ENCODE data around the gene MYL3.
A peak's percentile ranks its signal among the peaks of the same experiment; 100 is the strongest.

Gene MYL3

DNA sequence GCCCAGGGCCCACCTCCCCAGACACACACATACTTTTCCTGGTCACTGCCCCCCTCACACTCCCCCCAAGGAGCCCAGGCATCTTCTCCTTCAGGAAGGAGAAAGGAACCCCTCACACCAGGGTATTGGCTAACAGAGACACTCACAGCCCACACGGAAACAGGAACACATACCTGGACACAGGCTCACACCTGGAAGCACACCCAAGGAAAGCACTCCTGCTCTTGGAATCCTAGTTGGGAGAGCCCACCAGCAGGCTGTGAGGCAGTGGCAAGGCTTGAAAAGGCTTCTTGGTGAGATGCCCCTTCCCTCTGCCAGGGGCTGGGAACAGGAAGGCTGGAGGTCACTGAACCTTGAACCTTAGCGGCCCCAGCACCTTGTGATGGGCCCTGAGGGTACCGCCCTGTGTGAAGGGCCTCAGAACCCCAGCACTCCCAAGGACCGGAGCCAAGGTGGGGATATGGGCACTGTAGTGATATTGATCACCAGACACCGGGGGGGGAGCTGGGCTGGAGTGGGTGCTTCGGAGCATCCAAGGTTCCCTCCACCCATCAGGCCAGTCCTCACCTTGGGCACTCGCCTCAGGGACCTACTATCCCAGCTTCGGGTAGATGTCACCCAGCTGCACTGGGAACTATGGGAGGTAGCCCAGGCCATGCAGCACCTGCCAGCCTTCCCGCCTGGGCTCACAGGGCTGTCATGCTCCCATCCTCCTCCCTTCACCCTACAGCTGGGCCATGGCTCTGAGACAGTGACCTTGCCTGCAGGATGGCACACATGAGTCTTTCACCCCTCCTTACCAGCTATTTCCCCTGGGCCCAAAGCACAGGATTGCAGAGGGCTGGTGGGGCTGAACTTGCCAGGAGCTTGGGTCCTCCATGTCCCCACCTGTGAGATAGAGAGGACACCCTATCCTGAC lies 16.4 kb downstream of the MYL3 start:
- Mint-ChIP-seq H3K36me3 (ENCODE audit: low read depth) (peaks cover 12% of the 10 kb centered on the region), H3K4me3 (peak overlapping the region; percentile 27 to 66 (median 58)), H3K27me3 (ENCODE audit: low read depth) (no peaks in the 10 kb centered on the region), H3K27ac (peak overlapping the region; percentile 93 to 99 (median 99)), H3K4me1 (peaks cover 39% of the 10 kb centered on the region), H3K9me3 (peaks cover 16% of the 10 kb centered on the region)
- TF ChIP-seq, protein P1, sequence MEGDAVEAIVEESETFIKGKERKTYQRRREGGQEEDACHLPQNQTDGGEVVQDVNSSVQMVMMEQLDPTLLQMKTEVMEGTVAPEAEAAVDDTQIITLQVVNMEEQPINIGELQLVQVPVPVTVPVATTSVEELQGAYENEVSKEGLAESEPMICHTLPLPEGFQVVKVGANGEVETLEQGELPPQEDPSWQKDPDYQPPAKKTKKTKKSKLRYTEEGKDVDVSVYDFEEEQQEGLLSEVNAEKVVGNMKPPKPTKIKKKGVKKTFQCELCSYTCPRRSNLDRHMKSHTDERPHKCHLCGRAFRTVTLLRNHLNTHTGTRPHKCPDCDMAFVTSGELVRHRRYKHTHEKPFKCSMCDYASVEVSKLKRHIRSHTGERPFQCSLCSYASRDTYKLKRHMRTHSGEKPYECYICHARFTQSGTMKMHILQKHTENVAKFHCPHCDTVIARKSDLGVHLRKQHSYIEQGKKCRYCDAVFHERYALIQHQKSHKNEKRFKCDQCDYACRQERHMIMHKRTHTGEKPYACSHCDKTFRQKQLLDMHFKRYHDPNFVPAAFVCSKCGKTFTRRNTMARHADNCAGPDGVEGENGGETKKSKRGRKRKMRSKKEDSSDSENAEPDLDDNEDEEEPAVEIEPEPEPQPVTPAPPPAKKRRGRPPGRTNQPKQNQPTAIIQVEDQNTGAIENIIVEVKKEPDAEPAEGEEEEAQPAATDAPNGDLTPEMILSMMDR (IDR thresholded peaks at IDR 0.05; ENCODE audit: unreplicated experiment in 3 of 3) = no peak

DNA sequence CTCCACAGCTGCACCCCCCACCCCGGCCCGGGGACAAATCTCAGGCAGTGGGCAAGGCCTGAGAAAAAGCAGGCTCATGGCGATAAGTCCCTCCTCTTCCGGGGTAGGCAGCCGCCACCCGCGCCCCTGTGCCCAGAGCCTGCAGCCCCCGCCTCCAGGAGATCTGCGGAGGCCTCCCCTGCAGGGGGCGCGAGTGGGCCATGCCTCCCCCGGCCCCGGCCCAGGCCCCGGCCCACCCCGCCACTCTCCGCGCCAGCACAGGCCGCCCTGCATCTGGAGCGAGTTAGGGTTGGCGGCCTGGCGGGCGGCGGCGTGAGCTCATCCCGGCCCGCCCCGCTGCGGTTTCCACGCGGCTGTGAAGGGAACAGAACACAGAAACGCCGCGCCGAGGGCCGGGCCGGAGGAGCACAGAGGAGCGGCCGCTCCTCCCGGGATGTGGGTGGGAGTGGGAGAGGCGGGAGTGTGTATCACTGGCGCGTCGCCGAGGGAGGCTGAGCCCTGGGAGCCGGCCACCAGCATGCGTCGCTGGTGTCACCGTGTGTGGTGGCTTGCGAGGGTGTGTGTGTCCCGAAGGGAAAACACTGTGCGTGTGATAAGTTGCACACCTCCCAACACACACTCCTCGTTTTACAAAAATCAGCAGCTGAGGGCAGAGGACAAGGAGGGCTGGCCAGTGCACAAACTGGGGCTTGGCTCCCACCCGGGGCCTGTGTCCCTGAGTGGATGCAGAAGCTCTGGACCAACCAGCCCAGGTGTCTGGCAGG lies 17.2 kb downstream of the MYL3 start:
- no peaks in the 10 kb centered on the region for H3K27me3 Mint-ChIP-seq (ENCODE audit: low read depth)
- H3K4me1 Mint-ChIP-seq = peaks cover 37% of the 10 kb centered on the region
- H3K9me3 Mint-ChIP-seq = peaks cover 24% of the 10 kb centered on the region
- TF ChIP-seq, protein P1 (IDR thresholded peaks at IDR 0.05; ENCODE audit: unreplicated experiment in 3 of 3) = peak; percentile 71 to 86 (median 77)
- peak overlapping the region; percentile 58 to 85 (median 81) for H3K4me3 Mint-ChIP-seq
- H3K36me3 Mint-ChIP-seq (ENCODE audit: low read depth) = peaks cover 18% of the 10 kb centered on the region
- H3K27ac Mint-ChIP-seq = peak overlapping the region; percentile 80 to 99 (median 83)

DNA sequence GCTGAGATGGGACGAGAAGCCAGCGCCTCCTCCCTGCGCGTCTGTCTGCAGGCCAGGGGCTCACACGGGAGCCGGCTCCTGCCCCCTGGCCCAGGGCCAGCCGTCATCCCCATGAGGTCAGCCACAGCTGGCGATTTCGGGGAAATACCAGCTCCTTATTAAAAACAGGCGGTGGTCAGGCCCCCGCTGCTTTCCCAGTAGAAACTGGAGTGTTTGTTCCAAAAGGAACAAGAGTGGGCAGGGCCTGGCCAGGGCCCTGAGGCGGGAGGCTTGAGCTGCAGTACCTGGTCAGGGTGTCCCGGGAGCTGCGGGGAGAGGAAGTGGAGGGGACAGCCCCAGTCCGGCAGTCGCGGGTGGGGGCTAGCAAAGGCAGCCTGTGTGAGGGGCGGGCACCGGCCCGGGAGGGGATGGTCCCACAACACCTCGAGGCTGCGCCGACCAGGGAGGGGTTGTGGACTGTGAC lies 17.8 kb downstream of the MYL3 start:
- no peaks in the 10 kb centered on the region for H3K27me3 Mint-ChIP-seq (ENCODE audit: low read depth)
- H3K4me3 Mint-ChIP-seq = peak overlapping the region; percentile 81 to 85 (median 84)
- H3K4me1 Mint-ChIP-seq = peaks cover 32% of the 10 kb centered on the region
- TF ChIP-seq, protein P1 (IDR thresholded peaks at IDR 0.05; ENCODE audit: unreplicated experiment in 3 of 3) = no peak
- peaks cover 29% of the 10 kb centered on the region for H3K9me3 Mint-ChIP-seq
- H3K27ac Mint-ChIP-seq = peak overlapping the region; percentile 83 to 99 (median 97)
- H3K36me3 Mint-ChIP-seq (ENCODE audit: low read depth) = peaks cover 23% of the 10 kb centered on the region

DNA sequence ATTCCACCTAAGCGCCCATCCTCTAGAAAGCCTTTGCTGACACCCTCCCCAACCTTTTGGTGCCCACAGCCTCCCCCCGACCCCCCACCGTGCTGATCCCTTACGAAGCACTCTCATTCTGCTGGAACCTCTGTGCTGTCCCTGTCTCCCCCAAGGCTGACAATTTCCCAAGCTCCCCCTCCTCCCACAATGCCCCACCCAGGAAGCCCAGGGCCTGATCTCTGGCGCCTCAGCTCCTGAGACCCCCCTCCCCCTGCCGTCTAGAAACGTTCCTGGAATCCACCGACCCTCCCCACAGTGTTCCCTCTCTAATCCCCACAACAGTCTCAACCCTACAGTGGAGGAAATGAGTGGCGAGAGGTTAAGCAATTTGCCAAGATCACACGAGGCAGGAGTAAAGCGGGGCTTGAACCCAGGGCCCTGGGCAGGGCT lies 18.3 kb downstream of the MYL3 start:
- peak overlapping the region; percentile 83 to 99 (median 97) for H3K27ac Mint-ChIP-seq
- TF ChIP-seq, protein P1 (IDR thresholded peaks at IDR 0.05; ENCODE audit: unreplicated experiment in 3 of 3) = no peak
- peak overlapping the region; percentile 81 to 85 (median 84) for H3K4me3 Mint-ChIP-seq
- peaks cover 33% of the 10 kb centered on the region for H3K9me3 Mint-ChIP-seq
- peaks cover 26% of the 10 kb centered on the region for H3K4me1 Mint-ChIP-seq
- H3K27me3 Mint-ChIP-seq (ENCODE audit: low read depth) = no peaks in the 10 kb centered on the region
- peaks cover 25% of the 10 kb centered on the region for H3K36me3 Mint-ChIP-seq (ENCODE audit: low read depth)

DNA sequence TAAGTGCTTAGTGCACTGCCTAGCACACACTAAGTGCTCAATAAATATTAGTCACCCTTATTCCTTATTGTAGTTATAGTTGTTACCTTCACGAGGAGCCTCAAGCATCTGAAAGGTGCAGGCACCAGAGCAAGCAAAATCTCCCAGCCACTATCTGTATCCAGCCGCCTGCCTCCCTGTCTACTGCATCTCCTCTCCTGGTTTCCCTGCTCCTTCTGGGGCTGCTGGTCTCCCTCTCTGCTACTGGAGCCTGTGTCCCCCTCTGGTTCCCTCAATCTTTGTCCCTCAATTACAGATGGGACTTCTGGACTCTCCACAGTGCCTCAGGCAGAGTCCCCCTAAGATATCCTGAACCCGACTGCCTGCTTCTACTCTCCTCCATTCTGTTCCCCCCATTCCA lies 18.8 kb downstream of the MYL3 start:
- H3K36me3 Mint-ChIP-seq (ENCODE audit: low read depth) = peaks cover 26% of the 10 kb centered on the region
- H3K9me3 Mint-ChIP-seq = peaks cover 34% of the 10 kb centered on the region
- TF ChIP-seq, protein P1 (IDR thresholded peaks at IDR 0.05; ENCODE audit: unreplicated experiment in 3 of 3) = no peak
- peak overlapping the region; percentile 49 to 84 (median 81) for H3K4me3 Mint-ChIP-seq
- peaks cover 21% of the 10 kb centered on the region for H3K4me1 Mint-ChIP-seq
- H3K27ac Mint-ChIP-seq = peak overlapping the region; percentile 83 to 99 (median 97)
- no peaks in the 10 kb centered on the region for H3K27me3 Mint-ChIP-seq (ENCODE audit: low read depth)
